GM12892 (cell line): ENCODE data around the gene MRPL19.

Source experiments
- POLR2A ChIP-seq: IDR thresholded peaks from 2 replicates; pipeline ENCODE4 v1.6.1; 2011; ENCODE audit warnings: low read depth, low read length, control low read depth
- POLR2AphosphoS5 ChIP-seq: IDR thresholded peaks from 2 replicates; pipeline ENCODE4 v1.6.1; 2011; ENCODE audit warnings: low read depth, low read length, control low read depth
- TAF1 ChIP-seq: IDR thresholded peaks from 2 replicates; pipeline ENCODE4 v1.6.1; 2011; ENCODE audit warnings: low read depth, mild to moderate bottlenecking, control low read depth, low read length, borderline replicate concordance

DNA sequence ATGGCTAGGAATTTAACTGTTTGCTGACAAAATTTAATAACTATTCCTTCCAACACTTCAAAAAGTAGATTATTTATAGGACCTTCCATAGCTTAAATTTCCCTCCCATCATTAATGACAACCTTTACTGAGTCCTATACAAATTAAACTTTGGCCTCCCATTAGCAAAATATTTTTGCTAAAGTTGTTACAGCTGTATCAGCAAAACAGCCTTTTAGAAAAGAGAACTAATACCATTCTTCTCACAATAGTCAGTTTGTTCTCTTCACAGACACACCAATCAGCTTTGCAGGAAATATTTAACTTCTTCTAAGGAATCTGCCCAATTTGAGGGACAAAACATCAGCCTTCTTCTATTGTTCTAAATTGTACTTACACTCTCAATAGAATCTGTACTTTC lies 76.1 kb downstream of the MRPL19 start:
- no peak for TF ChIP-seq POLR2AphosphoS5
- no peak for TF ChIP-seq POLR2A
- no peak for TF ChIP-seq TAF1
